Muscle layer of duodenum (tissue), 2 donors: Measurements from ENCODE around the gene RNU1-4.
"Not testable (repeated sequence)": the region's sequence is repeated elsewhere in the genome, so short reads cannot be mapped to it uniquely, and the experiment has no call there.

Experiments used
- H3K27ac ChIP-seq: one replicate; pipeline ENCODE4 v1.7.0; 2013; ENCODE audit warnings: mild to moderate bottlenecking, low read length
- H3K27me3 ChIP-seq: one replicate; pipeline ENCODE4 v1.7.0; 2013; ENCODE audit warnings: low read depth, mild to moderate bottlenecking, control low read depth, low read length
- H3K36me3 ChIP-seq, 2 donors: one replicate each; pipeline ENCODE4 v1.7.0; 2013; ENCODE audit warnings: low read length in 2 of 2, control low read depth in 1 of 2, mild to moderate bottlenecking in 1 of 2; ENCODE audit not compliant: insufficient read depth in 2 of 2, control insufficient read depth in 1 of 2
- H3K4me1 ChIP-seq, 2 donors: one replicate each; pipeline ENCODE4 v1.7.0; 2013; ENCODE audit warnings: low read length in 2 of 2, mild to moderate bottlenecking in 2 of 2, control low read depth in 1 of 2, moderate library complexity in 1 of 2; ENCODE audit not compliant: insufficient read depth in 2 of 2, control insufficient read depth in 1 of 2
- H3K4me3 ChIP-seq, 2 donors: one replicate each; pipeline ENCODE4 v1.7.0; 2013; ENCODE audit warnings: low read length in 2 of 2, low read depth in 1 of 2, mild to moderate bottlenecking in 1 of 2
- H3K9me3 ChIP-seq, 2 donors: one replicate each; pipeline ENCODE4 v1.7.0; 2013; ENCODE audit warnings: low read length in 2 of 2, control low read depth in 1 of 2, mild to moderate bottlenecking in 1 of 2; ENCODE audit not compliant: control insufficient read depth in 1 of 2
- donor health status: healthy.

Gene RNU1-4

GRCh38 chr1:16776248-16776647, 35.9 kb downstream of the RNU1-4 start:
- H3K27ac ChIP-seq, H3K4me3 ChIP-seq, H3K27me3 ChIP-seq, H3K36me3 ChIP-seq, H3K9me3 ChIP-seq, H3K4me1 ChIP-seq: not testable (repeated sequence)

- not testable (repeated sequence) for H3K4me1 ChIP-seq, H3K36me3 ChIP-seq, H3K9me3 ChIP-seq, H3K27me3 ChIP-seq, H3K27ac ChIP-seq, H3K4me3 ChIP-seq
These were observed 36.5 kb downstream of the RNU1-4 start for GRCh38 chr1:16776835-16777234.

- not testable (repeated sequence) for H3K36me3 ChIP-seq, H3K4me3 ChIP-seq, H3K27ac ChIP-seq, H3K4me1 ChIP-seq, H3K27me3 ChIP-seq, H3K9me3 ChIP-seq
These were observed 37.5 kb downstream of the RNU1-4 start for GRCh38 chr1:16777821-16778220.

GRCh38 chr1:16779525-16779924, 39.2 kb downstream of the RNU1-4 start:
- H3K4me1 ChIP-seq, result not testable (repeated sequence)

GRCh38 chr1:16781033-16781432, 40.7 kb downstream of the RNU1-4 start:
- H3K4me3 ChIP-seq, H3K36me3 ChIP-seq, H3K9me3 ChIP-seq, H3K4me1 ChIP-seq, H3K27ac ChIP-seq, H3K27me3 ChIP-seq: not testable (repeated sequence)

More at GRCh38 chr1:16779525-16779924, 39.2 kb downstream of the RNU1-4 start:
- not testable (repeated sequence) for H3K36me3 ChIP-seq, H3K27me3 ChIP-seq, H3K27ac ChIP-seq, H3K4me3 ChIP-seq, H3K9me3 ChIP-seq

- not testable (repeated sequence) for H3K4me1 ChIP-seq, H3K9me3 ChIP-seq, H3K36me3 ChIP-seq, H3K27ac ChIP-seq, H3K27me3 ChIP-seq, H3K4me3 ChIP-seq
These were observed 41.3 kb downstream of the RNU1-4 start for GRCh38 chr1:16781625-16782024.

- H3K36me3 ChIP-seq, H3K4me1 ChIP-seq, H3K27ac ChIP-seq, H3K9me3 ChIP-seq, H3K4me3 ChIP-seq, H3K27me3 ChIP-seq: not testable (repeated sequence)
These were observed 44.6 kb downstream of the RNU1-4 start for GRCh38 chr1:16784955-16785354.

- not testable (repeated sequence) for H3K36me3 ChIP-seq, H3K27ac ChIP-seq, H3K9me3 ChIP-seq, H3K4me1 ChIP-seq, H3K27me3 ChIP-seq, H3K4me3 ChIP-seq
These were observed 46.0 kb downstream of the RNU1-4 start for GRCh38 chr1:16786362-16786761.

GRCh38 chr1:16787175-16787574, 46.9 kb downstream of the RNU1-4 start:
- not testable (repeated sequence) for H3K27me3 ChIP-seq, H3K9me3 ChIP-seq, H3K36me3 ChIP-seq, H3K27ac ChIP-seq, H3K4me3 ChIP-seq, H3K4me1 ChIP-seq

- not testable (repeated sequence) for H3K9me3 ChIP-seq, H3K36me3 ChIP-seq, H3K4me3 ChIP-seq, H3K4me1 ChIP-seq, H3K27ac ChIP-seq, H3K27me3 ChIP-seq
These were observed 47.4 kb downstream of the RNU1-4 start for GRCh38 chr1:16787711-16788110.
